GM23338 (cell line): ENCODE measurements around the gene EDA. TPM values are rescaled to one million over a fixed set of nuclear protein-coding genes. Genes with fewer than 3 reads are reported as not detected.

Experiments
- ATAC-seq: fragments of 200-7000 bp; cut with Tn5 transposase; 3 replicates; pipeline ENCODE4 v1.9.1; 2020
- DNase-seq: peaks from one replicate; pipeline ENCODE4 v3.0.0-alpha.2; 2015; ENCODE audit warnings: low spot score
- H2AFZ ChIP-seq: fragments of 200-600 bp; sonication (generic); 2 replicates; pipeline ENCODE4 v1.8.0; 2016; ENCODE audit warnings: antibody characterized with exemption, mild to moderate bottlenecking, moderate library complexity
- H3F3A ChIP-seq: fragments of 200-600 bp; sonication (generic); replicated peaks from 2 replicates; pipeline ENCODE4 v1.8.0; 2017; ENCODE audit warnings: antibody characterized with exemption, mixed run types, low read depth
- H3K27ac ChIP-seq: fragments of 200-600 bp; sonication (generic); 2 replicates; pipeline ENCODE4 v1.6.1; 2016; ENCODE audit warnings: low read depth
- H3K27me3 ChIP-seq: fragments of 200-600 bp; sonication (generic); 2 replicates; pipeline ENCODE4 v1.8.0; 2016; ENCODE audit warnings: mild to moderate bottlenecking, mixed run types, moderate library complexity; ENCODE audit not compliant: insufficient read depth
- H3K36me3 ChIP-seq: fragments of 200-600 bp; sonication (generic); 2 replicates; pipeline ENCODE4 v1.8.0; 2016; ENCODE audit warnings: mild to moderate bottlenecking; ENCODE audit not compliant: insufficient read depth
- H3K4me1 ChIP-seq: fragments of 200-600 bp; sonication (generic); 2 replicates; pipeline ENCODE4 v1.8.0; 2016; ENCODE audit warnings: mild to moderate bottlenecking, moderate library complexity; ENCODE audit not compliant: insufficient read depth
- H3K4me2 ChIP-seq: fragments of 200-600 bp; sonication (generic); 2 replicates; pipeline ENCODE4 v1.7.1; 2017; ENCODE audit warnings: mixed run types
- H3K4me3 ChIP-seq: fragments of 200-600 bp; sonication (generic); 2 replicates; pipeline ENCODE4 v1.6.1; 2016; ENCODE audit warnings: mixed run types
- H3K79me2 ChIP-seq: fragments of 200-600 bp; sonication (generic); replicated peaks from 2 replicates; pipeline ENCODE4 v1.8.0; 2017; ENCODE audit warnings: mild to moderate bottlenecking; ENCODE audit not compliant: insufficient read depth
- H3K9me2 ChIP-seq: fragments of 200-600 bp; sonication (generic); 2 replicates; pipeline ENCODE4 v1.8.0; 2017; ENCODE audit not compliant: insufficient read depth
- H4K20me1 ChIP-seq: fragments of 200-600 bp; sonication (generic); replicated peaks from 2 replicates; pipeline ENCODE4 v1.8.0; 2017; ENCODE audit warnings: mild to moderate bottlenecking; ENCODE audit not compliant: insufficient read depth
- H3K27ac Mint-ChIP-seq: 2 replicates; pipeline ENCODE4 v1.8.0; 2020; ENCODE audit warnings: inconsistent platforms, mild to moderate bottlenecking, moderate library complexity, mixed read lengths
- H3K27me3 Mint-ChIP-seq: 3 replicates; pipeline ENCODE4 v1.8.0; 2022; ENCODE audit warnings: low read depth, mild to moderate bottlenecking, moderate library complexity, mixed read lengths, inconsistent platforms; ENCODE audit not compliant: insufficient read depth, poor library complexity
- H3K36me3 Mint-ChIP-seq: 3 replicates; pipeline ENCODE4 v1.8.0; 2021; ENCODE audit warnings: low read depth, mild to moderate bottlenecking, inconsistent platforms, moderate library complexity, mixed read lengths
- H3K4me1 Mint-ChIP-seq: 3 replicates; pipeline ENCODE4 v1.8.0; 2020; ENCODE audit warnings: mild to moderate bottlenecking, inconsistent platforms, mixed read lengths
- H3K4me3 Mint-ChIP-seq: 3 replicates; pipeline ENCODE4 v1.8.0; 2021; ENCODE audit warnings: moderate library complexity, mild to moderate bottlenecking, inconsistent platforms, mixed read lengths
- H3K9me3 Mint-ChIP-seq: 3 replicates; pipeline ENCODE4 v1.8.0; 2020; ENCODE audit warnings: moderate library complexity, mild to moderate bottlenecking, inconsistent platforms, mixed read lengths
- JUNB ChIP-seq: IDR thresholded peaks from one replicate; pipeline ENCODE4 v1.6.1; 2016; ENCODE audit warnings: antibody characterized with exemption; ENCODE audit not compliant: unreplicated experiment
- STAT1 ChIP-seq: IDR thresholded peaks from one replicate; pipeline ENCODE4 v1.6.1; 2016; ENCODE audit warnings: antibody characterized with exemption; ENCODE audit not compliant: unreplicated experiment
- ZNF114 ChIP-seq: fragments of 250-450 bp; sonication (Bioruptor Pico); IDR thresholded peaks from 2 replicates; pipeline ENCODE4 v1.5.0; 2020; ENCODE audit warnings: mild to moderate bottlenecking, moderate library complexity
- polyA plus RNA-seq: library from polyadenylated mRNA; unstranded; fragments of >200 nt; fragmentation: Nextera tagmentation; extraction: Ambion mirVana; gene quantifications from 2 replicates; pipeline ENCODE4 v1.2.1, GENCODE V29; 2016
- total RNA-seq: library from RNA; depleted of rRNA; stranded (reverse); fragments of >200 nt; shearing (Covaris generic); gene quantifications from 2 replicates; pipeline ENCODE4 v1.2.3, GENCODE V29; 2014
- TF ChIP-seq, protein P1 (sequence below): fragments of 250-450 bp; sonication (Bioruptor Pico); IDR thresholded peaks from 2 replicates; pipeline ENCODE4 v1.5.0; 2020; ENCODE audit warnings: mild to moderate bottlenecking, moderate library complexity
- TF ChIP-seq, protein P2 (sequence below), 2 experiments: fragments of 200-600 bp in 1 of 2; sonication (generic) in 1 of 2; conservative IDR thresholded peaks; 2 replicates each; pipeline versions ENCODE4 v1.5.1 to v1.6.1; 2016 to 2017; ENCODE audit warnings: antibody characterized with exemption in 2 of 2, low read depth in 2 of 2, mild to moderate bottlenecking in 2 of 2, moderate library complexity in 1 of 2

Gene EDA
- total and polyA plus RNA-seq, 2 experiments from 2014 or later = 6.6 to 19.6 TPM

DNA sequence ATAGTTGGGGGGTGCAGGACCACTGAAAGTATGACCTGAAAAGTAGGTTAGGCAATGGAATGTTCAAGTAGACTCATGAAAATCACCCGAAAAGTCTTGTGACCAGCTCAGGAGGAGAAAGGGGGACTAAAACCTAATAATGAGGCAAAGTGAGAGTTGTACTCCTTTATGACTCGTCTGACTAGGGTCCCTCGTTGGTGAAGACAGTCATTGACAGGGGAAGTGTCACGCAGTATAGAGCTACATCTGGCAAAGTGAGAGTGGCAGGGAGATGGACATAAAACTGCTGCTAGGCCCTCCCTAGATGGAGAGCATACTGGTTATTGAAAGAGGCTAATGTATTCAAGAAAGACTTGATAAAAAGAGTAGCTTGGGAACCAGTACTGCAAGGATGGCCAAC is 466.8 kb downstream of the EDA start:
- H2AFZ ChIP-seq = no peak overlapping the region
- H3F3A ChIP-seq = no peaks in the 10 kb centered on the region
- H3K4me1 ChIP-seq = peaks cover 5% of the 10 kb centered on the region
- TF ChIP-seq ZNF114 (CRISPR knock-in tag) = no peak
- TF ChIP-seq JUNB = no peak
- TF ChIP-seq, protein P1, sequence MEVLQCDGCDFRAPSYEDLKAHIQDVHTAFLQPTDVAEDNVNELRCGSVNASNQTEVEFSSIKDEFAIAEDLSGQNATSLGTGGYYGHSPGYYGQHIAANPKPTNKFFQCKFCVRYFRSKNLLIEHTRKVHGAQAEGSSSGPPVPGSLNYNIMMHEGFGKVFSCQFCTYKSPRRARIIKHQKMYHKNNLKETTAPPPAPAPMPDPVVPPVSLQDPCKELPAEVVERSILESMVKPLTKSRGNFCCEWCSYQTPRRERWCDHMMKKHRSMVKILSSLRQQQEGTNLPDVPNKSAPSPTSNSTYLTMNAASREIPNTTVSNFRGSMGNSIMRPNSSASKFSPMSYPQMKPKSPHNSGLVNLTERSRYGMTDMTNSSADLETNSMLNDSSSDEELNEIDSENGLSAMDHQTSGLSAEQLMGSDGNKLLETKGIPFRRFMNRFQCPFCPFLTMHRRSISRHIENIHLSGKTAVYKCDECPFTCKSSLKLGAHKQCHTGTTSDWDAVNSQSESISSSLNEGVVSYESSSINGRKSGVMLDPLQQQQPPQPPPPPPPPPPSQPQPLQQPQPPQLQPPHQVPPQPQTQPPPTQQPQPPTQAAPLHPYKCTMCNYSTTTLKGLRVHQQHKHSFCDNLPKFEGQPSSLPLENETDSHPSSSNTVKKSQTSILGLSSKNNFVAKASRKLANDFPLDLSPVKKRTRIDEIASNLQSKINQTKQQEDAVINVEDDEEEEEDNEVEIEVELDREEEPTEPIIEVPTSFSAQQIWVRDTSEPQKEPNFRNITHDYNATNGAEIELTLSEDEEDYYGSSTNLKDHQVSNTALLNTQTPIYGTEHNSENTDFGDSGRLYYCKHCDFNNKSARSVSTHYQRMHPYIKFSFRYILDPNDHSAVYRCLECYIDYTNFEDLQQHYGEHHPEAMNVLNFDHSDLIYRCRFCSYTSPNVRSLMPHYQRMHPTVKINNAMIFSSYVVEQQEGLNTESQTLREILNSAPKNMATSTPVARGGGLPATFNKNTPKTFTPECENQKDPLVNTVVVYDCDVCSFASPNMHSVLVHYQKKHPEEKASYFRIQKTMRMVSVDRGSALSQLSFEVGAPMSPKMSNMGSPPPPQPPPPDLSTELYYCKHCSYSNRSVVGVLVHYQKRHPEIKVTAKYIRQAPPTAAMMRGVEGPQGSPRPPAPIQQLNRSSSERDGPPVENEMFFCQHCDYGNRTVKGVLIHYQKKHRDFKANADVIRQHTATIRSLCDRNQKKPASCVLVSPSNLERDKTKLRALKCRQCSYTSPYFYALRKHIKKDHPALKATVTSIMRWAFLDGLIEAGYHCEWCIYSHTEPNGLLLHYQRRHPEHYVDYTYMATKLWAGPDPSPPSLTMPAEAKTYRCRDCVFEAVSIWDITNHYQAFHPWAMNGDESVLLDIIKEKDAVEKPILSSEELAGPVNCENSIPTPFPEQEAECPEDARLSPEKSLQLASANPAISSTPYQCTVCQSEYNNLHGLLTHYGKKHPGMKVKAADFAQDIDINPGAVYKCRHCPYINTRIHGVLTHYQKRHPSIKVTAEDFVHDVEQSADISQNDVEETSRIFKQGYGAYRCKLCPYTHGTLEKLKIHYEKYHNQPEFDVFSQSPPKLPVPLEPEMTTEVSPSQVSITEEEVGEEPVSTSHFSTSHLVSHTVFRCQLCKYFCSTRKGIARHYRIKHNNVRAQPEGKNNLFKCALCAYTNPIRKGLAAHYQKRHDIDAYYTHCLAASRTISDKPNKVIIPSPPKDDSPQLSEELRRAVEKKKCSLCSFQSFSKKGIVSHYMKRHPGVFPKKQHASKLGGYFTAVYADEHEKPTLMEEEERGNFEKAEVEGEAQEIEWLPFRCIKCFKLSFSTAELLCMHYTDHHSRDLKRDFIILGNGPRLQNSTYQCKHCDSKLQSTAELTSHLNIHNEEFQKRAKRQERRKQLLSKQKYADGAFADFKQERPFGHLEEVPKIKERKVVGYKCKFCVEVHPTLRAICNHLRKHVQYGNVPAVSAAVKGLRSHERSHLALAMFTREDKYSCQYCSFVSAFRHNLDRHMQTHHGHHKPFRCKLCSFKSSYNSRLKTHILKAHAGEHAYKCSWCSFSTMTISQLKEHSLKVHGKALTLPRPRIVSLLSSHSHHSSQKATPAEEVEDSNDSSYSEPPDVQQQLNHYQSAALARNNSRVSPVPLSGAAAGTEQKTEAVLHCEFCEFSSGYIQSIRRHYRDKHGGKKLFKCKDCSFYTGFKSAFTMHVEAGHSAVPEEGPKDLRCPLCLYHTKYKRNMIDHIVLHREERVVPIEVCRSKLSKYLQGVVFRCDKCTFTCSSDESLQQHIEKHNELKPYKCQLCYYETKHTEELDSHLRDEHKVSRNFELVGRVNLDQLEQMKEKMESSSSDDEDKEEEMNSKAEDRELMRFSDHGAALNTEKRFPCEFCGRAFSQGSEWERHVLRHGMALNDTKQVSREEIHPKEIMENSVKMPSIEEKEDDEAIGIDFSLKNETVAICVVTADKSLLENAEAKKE = no peak
- TF ChIP-seq, protein P2, sequence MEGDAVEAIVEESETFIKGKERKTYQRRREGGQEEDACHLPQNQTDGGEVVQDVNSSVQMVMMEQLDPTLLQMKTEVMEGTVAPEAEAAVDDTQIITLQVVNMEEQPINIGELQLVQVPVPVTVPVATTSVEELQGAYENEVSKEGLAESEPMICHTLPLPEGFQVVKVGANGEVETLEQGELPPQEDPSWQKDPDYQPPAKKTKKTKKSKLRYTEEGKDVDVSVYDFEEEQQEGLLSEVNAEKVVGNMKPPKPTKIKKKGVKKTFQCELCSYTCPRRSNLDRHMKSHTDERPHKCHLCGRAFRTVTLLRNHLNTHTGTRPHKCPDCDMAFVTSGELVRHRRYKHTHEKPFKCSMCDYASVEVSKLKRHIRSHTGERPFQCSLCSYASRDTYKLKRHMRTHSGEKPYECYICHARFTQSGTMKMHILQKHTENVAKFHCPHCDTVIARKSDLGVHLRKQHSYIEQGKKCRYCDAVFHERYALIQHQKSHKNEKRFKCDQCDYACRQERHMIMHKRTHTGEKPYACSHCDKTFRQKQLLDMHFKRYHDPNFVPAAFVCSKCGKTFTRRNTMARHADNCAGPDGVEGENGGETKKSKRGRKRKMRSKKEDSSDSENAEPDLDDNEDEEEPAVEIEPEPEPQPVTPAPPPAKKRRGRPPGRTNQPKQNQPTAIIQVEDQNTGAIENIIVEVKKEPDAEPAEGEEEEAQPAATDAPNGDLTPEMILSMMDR (conservative IDR thresholded peaks at IDR 0.05; ENCODE audit: low read depth in 2 of 2) = no peak
- TF ChIP-seq STAT1 = no peak
- no peak overlapping the region for H3K4me3 ChIP-seq
- H4K20me1 ChIP-seq = no peaks in the 10 kb centered on the region
- H3K27me3 ChIP-seq = no peaks in the 10 kb centered on the region
- Mint-ChIP-seq H3K27me3 (peaks cover 3% of the 10 kb centered on the region), H3K36me3 (no peaks in the 10 kb centered on the region), H3K27ac (no peak overlapping the region), H3K4me3 (no peak overlapping the region), H3K9me3 (no peaks in the 10 kb centered on the region), H3K4me1 (peaks cover 6% of the 10 kb centered on the region; the same call in 1 of the 3 replicates)
- DNase-seq (no peak), ATAC-seq (no peak)
- H3K79me2 ChIP-seq = no peaks in the 10 kb centered on the region
- no peaks in the 10 kb centered on the region for H3K9me2 ChIP-seq
- no peak overlapping the region for H3K4me2 ChIP-seq
- H3K27ac ChIP-seq = no peak overlapping the region
- H3K36me3 ChIP-seq = no peaks in the 10 kb centered on the region
